GM18858 (cell line): Measurements from ENCODE around the gene AIM2.

Source experiments
- ATAC-seq: cut with Tn5 transposase; IDR thresholded peaks from one replicate; pipeline ENCODE4 v1.9.1; 2021; ENCODE audit not compliant: unreplicated experiment

The AIM2 gene

GRCh38 chr1:159023723-159024122 lies 52.8 kb downstream of the AIM2 start:
- ATAC-seq = no peak

GRCh38 chr1:159015440-159015909 lies 61.1 kb downstream of the AIM2 start:
- peak; percentile 95 for ATAC-seq

- no peak for ATAC-seq
Measured at GRCh38 chr1:159014851-159015250, 61.7 kb downstream of the AIM2 start.

- no peak for ATAC-seq
Measured at GRCh38 chr1:159014003-159014571, 62.5 kb downstream of the AIM2 start.

GRCh38 chr1:159012495-159012894 lies 64.1 kb downstream of the AIM2 start:
- ATAC-seq = peak; percentile 20
